Gastrocnemius medialis (tissue), 4 donors: ENCODE data around the gene STEAP1.

Experiments
- CTCF ChIP-seq, 5 experiments: fragments of 450-650 bp in 3 of 5; fragments of 200-600 bp in 2 of 5; sonication (generic) in 2 of 5; IDR thresholded peaks in 4 of 5; conservative IDR thresholded peaks in 1 of 5; 1 replicate in 4 of 5; 2 replicates in 1 of 5; pipeline ENCODE4 v1.5.1; 2016 to 2019; ENCODE audit warnings: antibody characterized with exemption in 5 of 5, mild to moderate bottlenecking in 3 of 5, moderate library complexity in 3 of 5
- POLR2A ChIP-seq, 2 donors: fragments of 450-650 bp; IDR thresholded peaks; one replicate each; pipeline ENCODE4 v1.6.1; 2017; ENCODE audit warnings: antibody characterized with exemption in 2 of 2, mild to moderate bottlenecking in 2 of 2, moderate library complexity in 2 of 2

GRCh38 chr7:90178166-90178565, 23.9 kb downstream of the STEAP1 start:
- TF ChIP-seq CTCF (IDR thresholded peaks at IDR 0.05 in 4 of 5, conservative IDR thresholded peaks at IDR 0.05 in 1 of 5) (no peak), POLR2A (IDR thresholded peaks at IDR 0.05) (no peak)
